Measurements from ENCODE around the gene ZBBX.

ZBBX gene

GRCh38 chr3:167361306-167361705 lies 18.8 kb downstream of the ZBBX start:
- Histone ChIP-seq H3K27ac (ENCODE audit: low read depth, low read length) (no peak overlapping the region), H3K36me3 (ENCODE audit: insufficient read depth, low read length) (no peaks in the 10 kb centered on the region), H3K4me1 (ENCODE audit: insufficient read depth, low read length) (no peaks in the 10 kb centered on the region), H3K27me3 (ENCODE audit: control insufficient read depth in 1 of 2, insufficient read depth in 2 of 2, low read length in 2 of 2) (no peaks in the 10 kb centered on the region), H3K9ac (ENCODE audit: low read length) (no peak overlapping the region), H3K9me3 (ENCODE audit: low read length) (no peaks in the 10 kb centered on the region), H3K4me3 (ENCODE audit: low read depth in 1 of 2, low read length in 2 of 2) (no peak overlapping the region)

- H3K9ac ChIP-seq (ENCODE audit: low read length): no peak overlapping the region
- no peak overlapping the region for H3K4me3 ChIP-seq (ENCODE audit: low read depth in 1 of 2, low read length in 2 of 2)
- no peaks in the 10 kb centered on the region for H3K4me1 ChIP-seq (ENCODE audit: insufficient read depth, low read length)
- H3K27me3 ChIP-seq (ENCODE audit: control insufficient read depth in 1 of 2, insufficient read depth in 2 of 2, low read length in 2 of 2): no peaks in the 10 kb centered on the region
- H3K36me3 ChIP-seq (ENCODE audit: insufficient read depth, low read length): no peaks in the 10 kb centered on the region
- no peaks in the 10 kb centered on the region for H3K9me3 ChIP-seq (ENCODE audit: low read length)
- H3K27ac ChIP-seq (ENCODE audit: low read depth, low read length): no peak overlapping the region
Observed at GRCh38 chr3:167355446-167355845, 24.7 kb downstream of the ZBBX start.

- H3K4me3 ChIP-seq (ENCODE audit: low read depth in 1 of 2, low read length in 2 of 2): no peak overlapping the region
- no peak overlapping the region for H3K27ac ChIP-seq (ENCODE audit: low read depth, low read length)
- no peak overlapping the region for H3K9ac ChIP-seq (ENCODE audit: low read length)
- H3K36me3 ChIP-seq (ENCODE audit: insufficient read depth, low read length): no peaks in the 10 kb centered on the region
- no peaks in the 10 kb centered on the region for H3K27me3 ChIP-seq (ENCODE audit: control insufficient read depth in 1 of 2, insufficient read depth in 2 of 2, low read length in 2 of 2)
- no peaks in the 10 kb centered on the region for H3K9me3 ChIP-seq (ENCODE audit: low read length)
- no peaks in the 10 kb centered on the region for H3K4me1 ChIP-seq (ENCODE audit: insufficient read depth, low read length)
Observed at GRCh38 chr3:167354751-167355150, 25.3 kb downstream of the ZBBX start.

GRCh38 chr3:167350245-167350862 lies 29.7 kb downstream of the ZBBX start:
- H3K9ac ChIP-seq (ENCODE audit: low read length): no peak overlapping the region
- no peak overlapping the region for H3K4me3 ChIP-seq (ENCODE audit: low read depth in 1 of 2, low read length in 2 of 2)

GRCh38 chr3:167346171-167346570 lies 33.9 kb downstream of the ZBBX start:
- Histone ChIP-seq H3K4me1 (ENCODE audit: insufficient read depth, low read length) (no peaks in the 10 kb centered on the region), H3K27ac (ENCODE audit: low read depth, low read length) (no peak overlapping the region), H3K4me3 (ENCODE audit: low read depth in 1 of 2, low read length in 2 of 2) (no peak overlapping the region), H3K9ac (ENCODE audit: low read length) (no peak overlapping the region), H3K27me3 (ENCODE audit: control insufficient read depth in 1 of 2, insufficient read depth in 2 of 2, low read length in 2 of 2) (no peaks in the 10 kb centered on the region), H3K9me3 (ENCODE audit: low read length) (no peaks in the 10 kb centered on the region), H3K36me3 (ENCODE audit: insufficient read depth, low read length) (no peaks in the 10 kb centered on the region)

More at GRCh38 chr3:167350245-167350862, 29.7 kb downstream of the ZBBX start:
- no peaks in the 10 kb centered on the region for H3K9me3 ChIP-seq (ENCODE audit: low read length)
- H3K36me3 ChIP-seq (ENCODE audit: insufficient read depth, low read length): no peaks in the 10 kb centered on the region
- H3K27me3 ChIP-seq (ENCODE audit: control insufficient read depth in 1 of 2, insufficient read depth in 2 of 2, low read length in 2 of 2): no peaks in the 10 kb centered on the region
- H3K27ac ChIP-seq (ENCODE audit: low read depth, low read length): no peak overlapping the region
- no peaks in the 10 kb centered on the region for H3K4me1 ChIP-seq (ENCODE audit: insufficient read depth, low read length)

GRCh38 chr3:167330993-167331785 lies 48.9 kb downstream of the ZBBX start:
- Histone ChIP-seq H3K9ac (ENCODE audit: low read length) (no peak overlapping the region), H3K9me3 (ENCODE audit: low read length) (no peaks in the 10 kb centered on the region), H3K4me1 (ENCODE audit: insufficient read depth, low read length) (no peaks in the 10 kb centered on the region), H3K27ac (ENCODE audit: low read depth, low read length) (no peak overlapping the region), H3K4me3 (ENCODE audit: low read depth in 1 of 2, low read length in 2 of 2) (no peak overlapping the region), H3K27me3 (ENCODE audit: control insufficient read depth in 1 of 2, insufficient read depth in 2 of 2, low read length in 2 of 2) (no peaks in the 10 kb centered on the region), H3K36me3 (ENCODE audit: insufficient read depth, low read length) (no peaks in the 10 kb centered on the region)

GRCh38 chr3:167323572-167323971 lies 56.5 kb downstream of the ZBBX start:
- H3K27me3 ChIP-seq (ENCODE audit: control insufficient read depth in 1 of 2, insufficient read depth in 2 of 2, low read length in 2 of 2): no peaks in the 10 kb centered on the region
- no peak overlapping the region for H3K4me3 ChIP-seq (ENCODE audit: low read depth in 1 of 2, low read length in 2 of 2)
- no peaks in the 10 kb centered on the region for H3K36me3 ChIP-seq (ENCODE audit: insufficient read depth, low read length)
- H3K27ac ChIP-seq (ENCODE audit: low read depth, low read length): no peak overlapping the region
- H3K9me3 ChIP-seq (ENCODE audit: low read length): no peaks in the 10 kb centered on the region
- no peaks in the 10 kb centered on the region for H3K4me1 ChIP-seq (ENCODE audit: insufficient read depth, low read length)
- H3K9ac ChIP-seq (ENCODE audit: low read length): no peak overlapping the region

GRCh38 chr3:167318996-167319615 lies 61.0 kb downstream of the ZBBX start:
- no peak overlapping the region for H3K27ac ChIP-seq (ENCODE audit: low read depth, low read length)
- no peaks in the 10 kb centered on the region for H3K9me3 ChIP-seq (ENCODE audit: low read length)
- no peaks in the 10 kb centered on the region for H3K4me1 ChIP-seq (ENCODE audit: insufficient read depth, low read length)
- no peaks in the 10 kb centered on the region for H3K36me3 ChIP-seq (ENCODE audit: insufficient read depth, low read length)
- H3K4me3 ChIP-seq (ENCODE audit: low read depth in 1 of 2, low read length in 2 of 2): no peak overlapping the region
- no peak overlapping the region for H3K9ac ChIP-seq (ENCODE audit: low read length)
- H3K27me3 ChIP-seq (ENCODE audit: control insufficient read depth in 1 of 2, insufficient read depth in 2 of 2, low read length in 2 of 2): no peaks in the 10 kb centered on the region

- Histone ChIP-seq H3K9ac (ENCODE audit: low read length) (no peak overlapping the region), H3K27me3 (ENCODE audit: control insufficient read depth in 1 of 2, insufficient read depth in 2 of 2, low read length in 2 of 2) (no peaks in the 10 kb centered on the region), H3K4me1 (ENCODE audit: insufficient read depth, low read length) (no peaks in the 10 kb centered on the region), H3K4me3 (ENCODE audit: low read depth in 1 of 2, low read length in 2 of 2) (no peak overlapping the region), H3K36me3 (ENCODE audit: insufficient read depth, low read length) (no peaks in the 10 kb centered on the region), H3K27ac (ENCODE audit: low read depth, low read length) (no peak overlapping the region), H3K9me3 (ENCODE audit: low read length) (no peaks in the 10 kb centered on the region)
Observed at GRCh38 chr3:167318306-167318705, 61.8 kb downstream of the ZBBX start.

- no peak overlapping the region for H3K4me3 ChIP-seq (ENCODE audit: low read depth in 1 of 2, low read length in 2 of 2)
- no peak overlapping the region for H3K9ac ChIP-seq (ENCODE audit: low read length)
- H3K4me1 ChIP-seq (ENCODE audit: insufficient read depth, low read length): peaks cover 7% of the 10 kb centered on the region
- H3K27ac ChIP-seq (ENCODE audit: low read depth, low read length): no peak overlapping the region
- no peaks in the 10 kb centered on the region for H3K27me3 ChIP-seq (ENCODE audit: control insufficient read depth in 1 of 2, insufficient read depth in 2 of 2, low read length in 2 of 2)
- no peaks in the 10 kb centered on the region for H3K36me3 ChIP-seq (ENCODE audit: insufficient read depth, low read length)
- H3K9me3 ChIP-seq (ENCODE audit: low read length): no peaks in the 10 kb centered on the region
Observed at GRCh38 chr3:167306319-167306718, 73.8 kb downstream of the ZBBX start.

- Histone ChIP-seq H3K9me3 (ENCODE audit: low read length) (no peaks in the 10 kb centered on the region), H3K4me1 (ENCODE audit: insufficient read depth, low read length) (peaks cover 7% of the 10 kb centered on the region), H3K36me3 (ENCODE audit: insufficient read depth, low read length) (no peaks in the 10 kb centered on the region), H3K27ac (ENCODE audit: low read depth, low read length) (no peak overlapping the region), H3K27me3 (ENCODE audit: control insufficient read depth in 1 of 2, insufficient read depth in 2 of 2, low read length in 2 of 2) (no peaks in the 10 kb centered on the region), H3K4me3 (ENCODE audit: low read depth in 1 of 2, low read length in 2 of 2) (no peak overlapping the region), H3K9ac (ENCODE audit: low read length) (no peak overlapping the region)
Observed at GRCh38 chr3:167305340-167305890, 74.7 kb downstream of the ZBBX start.

Measured in muscle layer of colon (tissue), 2 donors.